CD14-positive monocyte (primary cell): ENCODE results near the gene LILRA2. TPM values are rescaled to one million over a fixed set of nuclear protein-coding genes. Genes with fewer than 3 reads are reported as not detected.
A peak's percentile ranks its signal among the peaks of the same experiment; 100 is the strongest.

Source experiments
- DNase-seq, 3 donors: peaks; one replicate each; pipeline ENCODE4 v3.0.0-alpha.2; 2011 to 2022
- H2AFZ ChIP-seq: 2 replicates; pipeline ENCODE4 v1.6.0; 2012; ENCODE audit warnings: mild to moderate bottlenecking, low read depth, low read length, inconsistent platforms; ENCODE audit not compliant: insufficient read depth, poor library complexity, severe bottlenecking
- H3K27ac ChIP-seq, 2 donors: 1 replicate in 1 of 2; 2 replicates in 1 of 2; pipeline ENCODE4 v1.5.1; 2012 to 2013; ENCODE audit warnings: low read length in 2 of 2, control low read depth in 1 of 2, inconsistent platforms in 1 of 2, low read depth in 1 of 2, mild to moderate bottlenecking in 1 of 2
- H3K27me3 ChIP-seq, 2 donors: one replicate each; pipeline versions ENCODE4 v1.6.0 to v1.6.1; 2011 to 2013; ENCODE audit warnings: low read length in 2 of 2; ENCODE audit not compliant: control insufficient read depth in 2 of 2, insufficient read depth in 2 of 2
- H3K36me3 ChIP-seq, 2 donors: replicated peaks in 1 of 2; 1 replicate in 1 of 2; 2 replicates in 1 of 2; pipeline versions ENCODE4 v1.5.1 to v1.6.1; 2012 to 2013; ENCODE audit warnings: low read length in 2 of 2, control low read depth in 1 of 2, inconsistent platforms in 1 of 2, mild to moderate bottlenecking in 1 of 2; ENCODE audit not compliant: insufficient read depth in 2 of 2, control insufficient read depth in 1 of 2
- H3K4me1 ChIP-seq, 2 donors: 1 replicate in 1 of 2; 2 replicates in 1 of 2; pipeline versions ENCODE4 v1.5.1 to v1.6.1; 2012 to 2013; ENCODE audit warnings: low read length in 2 of 2, control low read depth in 1 of 2, inconsistent platforms in 1 of 2, mild to moderate bottlenecking in 1 of 2, moderate library complexity in 1 of 2; ENCODE audit not compliant: insufficient read depth in 2 of 2, control insufficient read depth in 1 of 2
- H3K4me2 ChIP-seq: replicated peaks from 2 replicates; pipeline ENCODE3; 2012; ENCODE audit warnings: low read length, moderate library complexity, mild to moderate bottlenecking; ENCODE audit not compliant: poor library complexity, severe bottlenecking; ENCODE audit errors: extremely low read depth
- H3K4me3 ChIP-seq, 3 experiments: fragments of 200-600 bp in 1 of 3; sonication (generic) in 1 of 3; replicated peaks in 1 of 3; 1 replicate in 2 of 3; 2 replicates in 1 of 3; pipeline ENCODE4 v1.5.1; 2011 to 2013; ENCODE audit warnings: low read length in 3 of 3, mild to moderate bottlenecking in 3 of 3, control low read depth in 2 of 3, low read depth in 2 of 3, inconsistent platforms in 1 of 3, moderate library complexity in 1 of 3
- H3K79me2 ChIP-seq: 2 replicates; pipeline ENCODE4 v1.6.0; 2012; ENCODE audit warnings: mild to moderate bottlenecking, control low read depth, inconsistent platforms, low read length, moderate library complexity; ENCODE audit not compliant: insufficient read depth
- H3K9ac ChIP-seq: 2 replicates; pipeline ENCODE4 v1.6.0; 2017; ENCODE audit warnings: low read length, mild to moderate bottlenecking; ENCODE audit not compliant: insufficient read depth, poor library complexity, severe bottlenecking
- H3K9me3 ChIP-seq, 2 donors: replicated peaks in 1 of 2; 1 replicate in 1 of 2; 2 replicates in 1 of 2; pipeline versions ENCODE4 v1.5.1 to v1.6.1; 2012 to 2013; ENCODE audit warnings: low read length in 2 of 2, control low read depth in 1 of 2; ENCODE audit not compliant: control insufficient read depth in 1 of 2, insufficient read depth in 1 of 2
- H4K20me1 ChIP-seq: 2 replicates; pipeline ENCODE4 v1.6.0; 2012; ENCODE audit warnings: mild to moderate bottlenecking, low read length, control low read depth, moderate library complexity; ENCODE audit not compliant: insufficient read depth
- H3K27ac Mint-ChIP-seq, 7 donors: one replicate each; pipeline ENCODE4 v1.8.0; 2020; ENCODE audit warnings: mild to moderate bottlenecking in 7 of 7, mixed read lengths in 7 of 7, moderate library complexity in 6 of 7, inconsistent platforms in 2 of 7
- H3K27me3 Mint-ChIP-seq, 3 donors: one replicate each; pipeline ENCODE4 v1.8.0; 2021 to 2022; ENCODE audit warnings: low read depth in 3 of 3, mild to moderate bottlenecking in 3 of 3, mixed read lengths in 3 of 3, moderate library complexity in 3 of 3, inconsistent platforms in 1 of 3
- H3K36me3 Mint-ChIP-seq, 2 donors: one replicate each; pipeline ENCODE4 v1.8.0; 2020; ENCODE audit warnings: mixed read lengths in 2 of 2, inconsistent platforms in 1 of 2, mild to moderate bottlenecking in 1 of 2
- H3K4me1 Mint-ChIP-seq: one replicate; pipeline ENCODE4 v1.8.0; 2020; ENCODE audit warnings: mild to moderate bottlenecking, mixed read lengths
- H3K4me3 Mint-ChIP-seq, 2 donors: one replicate each; pipeline ENCODE4 v1.8.0; 2020; ENCODE audit warnings: mild to moderate bottlenecking in 2 of 2, mixed read lengths in 2 of 2, moderate library complexity in 1 of 2
- H3K9me3 Mint-ChIP-seq, 7 donors: one replicate each; pipeline ENCODE4 v1.8.0; 2020 to 2022; ENCODE audit warnings: mixed read lengths in 7 of 7, mild to moderate bottlenecking in 6 of 7, moderate library complexity in 6 of 7, inconsistent platforms in 2 of 7
- WGBS: methylation state at CpG from one replicate; pipeline ENCODE4 v1.1.5; 2013; ENCODE audit warnings: missing lambda C conversion rate; ENCODE audit not compliant: insufficient coverage; 5-methylcytosine and 5-hydroxymethylcytosine counted together
- intact Hi-C, 2 donors: fragments of 100-400 bp; cut with micrococcal nuclease; formaldehyde crosslinking; loops; one replicate each; pipeline versions ENCODE4 v1.15.0 to v1.15.1; 2023
- polyA plus RNA-seq, 3 donors: library from polyadenylated mRNA; depleted of rRNA in 1 of 3; unstranded in 2 of 3; stranded (reverse) in 1 of 3; fragments of 300-500 nt in 2 of 3; fragments of >200 nt in 1 of 3; fragmentation: Illumina TruSeq in 2 of 3; gene quantifications; 1 replicate in 2 of 3; 2 replicates in 1 of 3; pipeline ENCODE4 v1.2.3, GENCODE V29; 2012 to 2021
- TF ChIP-seq, protein P1 (sequence below): fragments of 200-600 bp; IDR thresholded peaks from one replicate; pipeline ENCODE4 v1.8.0; 2022; ENCODE audit warnings: antibody characterized with exemption, mild to moderate bottlenecking

The LILRA2 gene
- polyA plus RNA-seq, 3 donors, result 333 to 451 (median 377) TPM

DNA sequence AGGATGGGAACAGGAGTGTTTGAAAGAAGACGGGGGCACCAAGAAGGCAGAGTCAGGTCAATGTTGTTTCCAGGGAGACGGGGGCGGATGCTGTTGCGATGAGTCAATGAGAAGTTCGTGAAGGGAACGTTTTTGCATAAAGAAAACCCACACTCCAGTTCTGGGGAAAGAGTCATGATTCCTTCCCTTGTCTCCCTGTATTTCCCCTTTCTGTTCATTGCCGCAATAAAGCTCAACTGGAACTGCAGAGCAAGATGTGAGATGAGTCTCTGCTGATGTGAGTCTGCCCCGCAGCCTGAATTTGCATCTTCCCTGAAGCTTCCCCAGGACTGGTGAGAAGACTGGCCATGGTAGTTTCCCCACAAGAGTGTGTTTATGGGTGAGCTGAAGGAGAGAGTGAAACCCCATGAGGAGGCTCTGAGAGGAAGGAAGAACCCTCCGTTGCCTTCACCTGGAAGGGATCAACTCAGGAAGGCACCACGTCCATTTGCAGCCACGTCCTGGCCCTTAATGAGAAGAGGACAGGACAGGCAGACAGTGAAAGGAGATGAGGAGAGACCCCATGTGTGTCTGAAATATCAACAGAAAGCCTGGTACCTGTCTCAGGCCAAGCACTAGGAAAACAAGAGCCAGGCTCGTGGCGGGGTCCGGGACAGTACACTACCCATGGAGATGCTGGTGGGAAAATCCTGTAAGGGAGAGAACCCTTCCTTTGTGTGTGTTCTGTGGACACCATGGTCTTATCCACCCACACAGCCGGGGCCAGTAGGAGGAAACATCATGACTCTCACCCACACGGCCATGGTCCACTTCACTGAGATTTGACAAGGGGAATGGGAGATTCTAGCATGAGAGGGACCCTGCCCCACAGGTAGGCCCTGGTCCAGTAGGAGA lies 33.5 kb downstream of the LILRA2 start:
- Histone ChIP-seq H2AFZ (no peak overlapping the region), H3K4me2 (peak overlapping the region; percentile 32), H4K20me1 (no peaks in the 10 kb centered on the region), H3K27me3 (no peaks in the 10 kb centered on the region), H3K9me3 (no peaks in the 10 kb centered on the region), H3K27ac (peak overlapping the region; percentile 86 to 96), H3K9ac (peak overlapping the region; percentile 65), H3K36me3 (peaks cover 0 to 4% of the 10 kb centered on the region in 2 donors), H3K4me3 (peak overlapping the region in 1 of 3 experiments; percentile 56), H3K4me1 (peaks cover 58 to 73% of the 10 kb centered on the region in 2 donors), H3K79me2 (no peaks in the 10 kb centered on the region)
- Mint-ChIP-seq H3K36me3 (peaks cover 12 to 15% of the 10 kb centered on the region in 2 donors), H3K27ac (peak overlapping the region; percentile 93 to 97 (median 96)), H3K27me3 (peaks cover 0 to 1% (median 1%) of the 10 kb centered on the region in 3 donors), H3K9me3 (peaks cover 0 to 3% (median 0%) of the 10 kb centered on the region in 7 donors), H3K4me3 (peak overlapping the region; percentile 57 to 92), H3K4me1 (peaks cover 61% of the 10 kb centered on the region)
- 19% methylated on average over 5 of the region's 16 CpGs for WGBS
- TF ChIP-seq, protein P1, sequence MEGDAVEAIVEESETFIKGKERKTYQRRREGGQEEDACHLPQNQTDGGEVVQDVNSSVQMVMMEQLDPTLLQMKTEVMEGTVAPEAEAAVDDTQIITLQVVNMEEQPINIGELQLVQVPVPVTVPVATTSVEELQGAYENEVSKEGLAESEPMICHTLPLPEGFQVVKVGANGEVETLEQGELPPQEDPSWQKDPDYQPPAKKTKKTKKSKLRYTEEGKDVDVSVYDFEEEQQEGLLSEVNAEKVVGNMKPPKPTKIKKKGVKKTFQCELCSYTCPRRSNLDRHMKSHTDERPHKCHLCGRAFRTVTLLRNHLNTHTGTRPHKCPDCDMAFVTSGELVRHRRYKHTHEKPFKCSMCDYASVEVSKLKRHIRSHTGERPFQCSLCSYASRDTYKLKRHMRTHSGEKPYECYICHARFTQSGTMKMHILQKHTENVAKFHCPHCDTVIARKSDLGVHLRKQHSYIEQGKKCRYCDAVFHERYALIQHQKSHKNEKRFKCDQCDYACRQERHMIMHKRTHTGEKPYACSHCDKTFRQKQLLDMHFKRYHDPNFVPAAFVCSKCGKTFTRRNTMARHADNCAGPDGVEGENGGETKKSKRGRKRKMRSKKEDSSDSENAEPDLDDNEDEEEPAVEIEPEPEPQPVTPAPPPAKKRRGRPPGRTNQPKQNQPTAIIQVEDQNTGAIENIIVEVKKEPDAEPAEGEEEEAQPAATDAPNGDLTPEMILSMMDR, result no peak
- intact Hi-C loops, result loop anchor here in 1 of 2 donors (5.0 kb wide), 1 partner anchor 35 kb away; the partner anchor contains the start of gene LILRA2
- DNase-seq, result peak; percentile 81 to 89 (median 84)

DNA sequence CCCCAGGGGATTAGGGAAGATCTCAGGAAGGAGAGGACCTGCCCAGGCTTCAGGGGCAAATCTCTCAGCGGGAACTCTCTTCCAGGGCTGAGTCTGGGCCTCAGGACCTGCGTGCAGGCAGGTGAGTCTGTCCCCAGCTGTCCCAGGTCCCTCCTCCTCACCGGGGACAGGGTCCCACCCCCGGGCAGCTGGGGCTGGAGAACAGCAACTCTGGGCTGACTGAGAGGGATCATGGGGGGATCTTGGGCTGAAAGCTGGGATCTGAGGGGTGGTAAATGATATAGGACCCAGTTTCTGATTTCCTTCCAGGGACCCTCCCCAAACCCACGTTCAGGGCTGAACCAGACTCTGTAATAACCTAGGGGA lies 34.2 kb downstream of the LILRA2 start:
- H3K27ac Mint-ChIP-seq, result peak overlapping the region; percentile 93 to 97 (median 96)
- H3K9ac ChIP-seq, result no peak overlapping the region

More for the DNA sequence above, 34.2 kb downstream of the LILRA2 start:
- Histone ChIP-seq H3K27me3 (no peaks in the 10 kb centered on the region), H3K4me2 (peak overlapping the region; percentile 32), H3K9me3 (no peaks in the 10 kb centered on the region), H3K79me2 (no peaks in the 10 kb centered on the region), H4K20me1 (no peaks in the 10 kb centered on the region), H3K36me3 (peaks cover 0 to under 1% of the 10 kb centered on the region in 2 donors), H3K4me3 (peak overlapping the region in 1 of 3 experiments; percentile 56), H3K4me1 (peaks cover 65 to 79% of the 10 kb centered on the region in 2 donors), H3K27ac (peak overlapping the region; percentile 86 to 96), H2AFZ (no peak overlapping the region)
- peaks cover 0 to 1% (median 1%) of the 10 kb centered on the region in 3 donors for H3K27me3 Mint-ChIP-seq
- H3K36me3 Mint-ChIP-seq, result peaks cover 7 to 10% of the 10 kb centered on the region in 2 donors
- peaks cover 67% of the 10 kb centered on the region for H3K4me1 Mint-ChIP-seq
- peaks cover 0 to 3% (median 0%) of the 10 kb centered on the region in 7 donors for H3K9me3 Mint-ChIP-seq
- intact Hi-C loops, result loop anchor here in 1 of 2 donors (5.0 kb wide), 1 partner anchor 35 kb away; the partner anchor contains the start of gene LILRA2
- TF ChIP-seq, protein P1, result no peak
- WGBS, result 89% methylated on average over 5 of the region's 5 CpGs
- no peak for DNase-seq
- H3K4me3 Mint-ChIP-seq, result peak overlapping the region in 1 of 2 donors; percentile 92
